Esophagus squamous epithelium (tissue), 4 donors: ENCODE results near the gene DNER.

Experiments used
- CTCF ChIP-seq, 6 experiments: fragments of 450-650 bp in 4 of 6; fragments of 200-600 bp in 2 of 6; sonication (generic) in 2 of 6; IDR thresholded peaks; one replicate each; pipeline ENCODE4 v1.5.1; 2016 to 2019; ENCODE audit warnings: antibody characterized with exemption in 6 of 6, mild to moderate bottlenecking in 4 of 6, moderate library complexity in 4 of 6
- POLR2A ChIP-seq, 4 donors: fragments of 450-650 bp; IDR thresholded peaks; one replicate each; pipeline ENCODE4 v1.6.1; 2017; ENCODE audit warnings: antibody characterized with exemption in 4 of 4, mild to moderate bottlenecking in 4 of 4, moderate library complexity in 3 of 4

DNA sequence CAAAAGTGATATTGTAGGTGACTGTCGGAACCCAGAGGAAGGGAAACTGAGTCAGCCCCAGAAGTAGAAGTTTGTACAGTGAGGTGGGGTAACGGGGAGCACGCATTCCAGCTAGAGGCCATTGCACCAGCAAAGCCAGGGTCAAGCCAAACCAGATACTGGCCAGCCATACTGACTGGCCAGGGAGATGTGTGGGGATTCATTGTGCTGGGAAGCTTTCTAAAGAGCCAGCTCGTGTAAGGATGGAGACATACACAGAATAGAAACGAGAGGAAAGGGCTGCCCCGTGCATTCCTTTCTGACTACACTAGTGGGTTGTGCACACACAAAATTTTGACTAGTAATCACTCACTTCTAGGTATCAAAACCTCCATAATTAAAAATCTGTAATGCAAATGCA is 268.0 kb downstream of the DNER start:
- TF ChIP-seq CTCF (IDR thresholded peaks at IDR 0.05) (no peak), POLR2A (IDR thresholded peaks at IDR 0.05) (no peak)
